IPS DF 4.7 (cell line): Measurements from ENCODE around the gene NMNAT3.

Experiments
- DNase-seq: peaks from one replicate; pipeline ENCODE4 v3.0.0-alpha.2; 2013; ENCODE audit warnings: low spot score; ENCODE audit errors: extremely low read depth

Gene NMNAT3

DNA sequence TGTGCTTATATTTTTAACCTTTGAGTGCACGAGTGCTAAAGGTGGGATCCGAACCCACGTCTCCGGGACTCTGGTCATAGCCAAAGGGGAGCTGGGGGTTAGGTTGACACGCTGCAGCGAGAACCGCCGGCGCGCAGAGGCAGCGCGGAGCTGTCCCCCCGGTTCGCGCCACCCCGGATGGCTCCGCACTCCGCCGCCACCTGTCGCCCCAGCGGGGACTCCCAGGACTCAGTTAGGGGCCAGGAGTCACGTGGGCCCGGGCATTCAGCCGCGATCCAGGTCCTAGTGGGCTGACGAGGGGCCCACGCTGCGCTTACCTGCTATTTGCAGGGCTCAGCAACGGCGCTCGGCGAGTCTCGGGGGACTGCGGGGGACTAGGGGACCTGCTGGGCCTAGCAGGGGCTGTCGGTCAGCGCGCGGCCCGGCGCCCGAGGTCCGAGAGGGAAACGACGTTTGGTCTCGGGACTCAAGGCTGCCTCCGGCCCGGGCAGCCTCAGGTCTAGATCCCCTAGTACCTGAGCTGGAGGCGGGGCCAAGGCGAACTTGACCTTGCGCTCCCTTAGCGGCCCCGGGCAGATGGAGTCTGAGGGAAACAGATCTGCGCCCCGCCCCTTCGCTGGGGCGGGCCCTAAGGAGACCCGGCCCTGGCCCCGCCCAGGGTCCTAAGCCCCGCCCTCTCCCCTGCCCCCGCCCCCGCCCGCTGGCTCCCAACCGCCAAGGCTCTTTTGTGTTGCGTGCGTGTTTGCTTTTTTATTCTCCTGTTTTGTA is at the start of gene NMNAT3:
Gene NMNAT3, minus strand, starts transcription at position 585 of the 768 bp plus-strand sequence. CDS start 50,248 bp downstream, outside the sequence.
- no peak for DNase-seq

DNA sequence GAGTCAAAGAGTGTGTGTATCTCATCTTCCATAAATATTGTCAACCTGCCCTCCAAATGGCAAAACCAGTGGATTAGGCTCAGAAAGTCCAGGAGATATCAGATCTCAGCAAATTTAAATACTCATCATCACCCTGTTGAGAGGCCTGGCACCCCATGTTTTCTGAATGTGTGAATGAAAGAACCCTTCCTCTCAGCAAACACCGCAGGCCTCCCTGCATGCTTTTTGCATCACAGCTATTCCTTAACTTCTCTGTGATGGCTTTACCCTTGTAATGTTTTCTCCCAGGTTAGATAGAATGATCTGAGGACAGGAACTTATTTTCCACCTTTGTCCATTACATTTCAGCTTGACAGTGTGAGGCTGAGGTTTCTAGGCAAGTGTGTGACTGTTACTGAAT is 43.6 kb upstream of the NMNAT3 start:
- no peak for DNase-seq

GRCh38 chr3:139718415-139718814 is 40.6 kb upstream of the NMNAT3 start:
- DNase-seq: peak; percentile 62

DNA sequence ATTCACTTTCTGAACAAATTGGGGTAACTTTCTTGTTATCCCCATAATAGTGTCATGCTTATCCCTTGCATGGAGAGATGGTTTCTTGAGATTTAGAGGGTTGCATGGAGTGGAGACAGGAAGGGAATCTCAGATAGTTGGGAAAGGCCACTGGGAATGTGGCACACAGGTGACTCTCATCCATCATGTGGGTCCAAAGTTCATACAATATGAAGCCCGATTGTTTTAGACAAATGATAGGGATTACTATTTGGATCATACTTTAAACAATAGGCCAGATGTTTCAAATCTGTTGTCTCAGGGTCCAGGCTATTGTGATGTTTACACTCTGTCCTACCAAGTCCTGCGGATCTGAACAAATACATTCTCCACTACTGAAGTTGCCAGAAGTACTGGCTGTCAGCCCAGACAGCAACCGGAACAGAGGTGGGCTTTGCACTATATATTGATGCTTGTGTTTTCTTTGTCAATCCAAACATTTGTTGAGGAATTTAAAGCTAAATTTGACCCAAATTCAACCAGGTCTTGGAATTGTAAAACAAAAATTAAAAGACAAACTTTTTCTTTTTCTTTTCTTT is 39.2 kb upstream of the NMNAT3 start:
- no peak for DNase-seq

DNA sequence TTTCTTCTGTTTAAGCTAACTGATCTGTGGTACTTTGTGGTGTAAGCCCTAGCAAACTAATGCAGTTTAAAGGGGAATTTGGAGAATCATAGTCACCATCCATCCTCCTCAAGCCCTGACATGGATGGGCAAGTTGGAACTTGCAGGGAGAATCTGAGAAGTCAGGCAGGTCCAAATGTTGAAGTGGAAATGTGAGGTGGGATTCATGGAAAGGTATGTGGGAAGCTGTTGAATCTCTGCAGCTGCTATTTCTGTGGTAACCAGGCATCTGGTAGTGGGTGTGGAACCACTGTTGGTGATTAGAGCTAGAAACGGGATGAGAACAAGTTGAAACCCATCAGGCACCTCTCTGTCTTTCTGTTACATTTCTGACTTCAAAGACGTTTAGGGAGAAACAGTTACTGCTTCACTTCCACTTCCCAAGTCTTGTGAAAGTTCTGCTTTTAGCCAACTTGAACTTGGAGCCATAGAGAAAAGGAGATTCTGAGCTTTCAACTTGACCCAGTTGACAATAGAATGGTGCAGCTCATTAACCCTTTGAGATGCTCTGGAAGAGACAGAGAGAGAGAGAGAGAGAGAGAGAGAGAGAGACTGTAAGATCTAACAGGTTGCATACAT is 38.1 kb upstream of the NMNAT3 start:
- no peak for DNase-seq

- DNase-seq: no peak
These were observed 37.4 kb upstream of the NMNAT3 start for GRCh38 chr3:139715166-139715565.

- no peak for DNase-seq
These were observed 32.4 kb upstream of the NMNAT3 start for GRCh38 chr3:139710212-139710611.

GRCh38 chr3:139705631-139706030 is 27.9 kb upstream of the NMNAT3 start:
- no peak for DNase-seq

DNA sequence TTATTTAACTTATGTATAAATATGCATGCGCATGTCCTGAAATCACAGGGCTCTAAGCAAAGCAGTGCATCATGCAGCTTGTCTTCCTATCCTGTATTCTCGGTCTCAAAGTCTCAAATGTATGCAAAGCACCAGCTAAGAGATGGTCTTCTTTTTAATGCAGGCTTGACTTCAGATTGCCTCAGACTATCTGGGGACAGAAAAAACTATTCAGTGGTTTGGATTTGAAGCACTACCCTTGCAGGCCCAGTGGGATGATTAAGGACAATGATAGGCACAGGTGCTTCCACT is 18.5 kb upstream of the NMNAT3 start:
- DNase-seq: no peak

DNA sequence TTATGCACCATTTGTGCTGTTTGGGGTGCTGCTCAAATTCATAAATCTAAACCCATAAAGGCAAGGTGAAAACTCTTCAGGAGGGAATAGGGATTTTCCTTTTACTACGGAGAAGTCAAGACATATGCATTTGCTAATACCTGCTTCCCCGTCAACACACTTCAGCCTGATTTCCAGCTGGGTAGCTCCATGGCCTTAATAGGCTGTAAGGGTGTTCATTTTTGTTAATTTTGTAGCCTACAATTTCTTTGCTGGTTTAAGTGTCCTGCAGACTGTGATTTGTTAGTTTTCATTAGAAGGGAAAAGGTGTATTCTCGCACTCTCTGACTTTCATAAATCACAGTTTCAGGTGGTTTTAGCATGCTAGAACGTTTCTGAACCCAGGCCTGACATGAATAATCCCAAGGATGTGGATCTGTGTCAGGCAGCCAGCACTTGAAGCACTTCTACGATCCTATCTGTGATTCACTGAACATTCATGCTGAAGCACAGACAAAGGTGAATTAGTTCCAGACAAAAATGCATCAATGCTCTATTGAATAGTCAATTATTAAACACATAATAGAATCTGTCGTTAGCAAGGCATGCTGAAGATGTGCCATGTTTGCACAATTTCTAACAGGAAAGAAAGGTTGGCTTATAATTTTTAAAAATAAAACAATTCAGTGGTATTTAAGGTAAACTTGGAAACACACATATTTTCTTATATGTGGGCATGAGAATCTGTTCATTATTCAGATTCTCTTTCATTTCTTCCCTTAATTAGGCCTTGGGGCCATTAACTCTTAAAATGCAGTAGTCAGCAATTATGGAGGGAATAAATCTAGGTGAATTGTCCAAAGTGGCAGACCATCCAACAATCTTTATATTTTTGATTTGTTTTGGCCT is 17.9 kb upstream of the NMNAT3 start:
- no peak for DNase-seq

GRCh38 chr3:139695007-139695406 is 17.2 kb upstream of the NMNAT3 start:
- no peak for DNase-seq

- DNase-seq: no peak
These were observed 16.8 kb upstream of the NMNAT3 start for GRCh38 chr3:139694542-139694941.

DNA sequence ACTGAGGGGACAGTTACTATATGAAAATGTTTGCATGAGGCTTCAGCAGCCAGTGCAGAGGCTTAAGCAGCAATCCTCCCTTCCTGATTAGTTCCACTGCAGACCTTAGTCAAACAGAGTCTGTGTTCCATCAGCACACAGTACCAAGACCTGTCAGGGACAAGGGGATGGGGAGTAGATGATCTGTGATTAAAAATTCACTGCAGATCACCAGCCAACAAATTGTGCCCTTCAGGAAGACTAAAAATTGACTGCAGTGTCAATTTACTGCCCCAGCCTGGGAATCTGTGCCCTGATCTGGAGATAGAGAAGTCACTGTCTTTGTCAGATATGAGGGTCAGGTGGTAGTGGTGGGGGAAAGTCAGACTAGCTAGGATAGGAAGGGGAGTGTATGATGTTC is 13.8 kb upstream of the NMNAT3 start:
- DNase-seq: no peak

DNA sequence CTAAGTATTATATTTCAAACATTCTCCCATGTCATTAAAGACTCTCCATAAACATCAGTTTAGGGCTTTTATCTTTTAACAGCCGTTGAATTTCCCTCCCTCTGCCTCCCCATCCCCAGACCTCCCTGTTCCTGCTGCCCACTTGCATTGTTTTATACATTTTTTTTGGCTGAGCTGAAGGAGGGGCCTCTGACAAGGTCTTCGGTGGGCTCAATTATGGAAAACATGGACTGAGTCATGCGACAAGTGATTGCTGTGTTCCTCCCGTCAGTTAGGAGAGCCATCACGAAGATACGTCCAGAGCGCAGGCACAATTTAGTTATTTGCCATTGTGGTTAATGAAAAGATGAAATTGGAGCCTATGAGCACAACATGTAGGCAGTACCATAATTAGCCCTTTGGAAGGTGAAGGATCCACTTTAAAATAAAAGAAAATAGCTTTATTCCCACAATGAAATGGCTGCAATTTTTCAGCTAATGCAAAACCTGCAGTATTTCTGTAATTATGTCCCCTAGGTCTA is 12.0 kb upstream of the NMNAT3 start:
- no peak for DNase-seq

DNA sequence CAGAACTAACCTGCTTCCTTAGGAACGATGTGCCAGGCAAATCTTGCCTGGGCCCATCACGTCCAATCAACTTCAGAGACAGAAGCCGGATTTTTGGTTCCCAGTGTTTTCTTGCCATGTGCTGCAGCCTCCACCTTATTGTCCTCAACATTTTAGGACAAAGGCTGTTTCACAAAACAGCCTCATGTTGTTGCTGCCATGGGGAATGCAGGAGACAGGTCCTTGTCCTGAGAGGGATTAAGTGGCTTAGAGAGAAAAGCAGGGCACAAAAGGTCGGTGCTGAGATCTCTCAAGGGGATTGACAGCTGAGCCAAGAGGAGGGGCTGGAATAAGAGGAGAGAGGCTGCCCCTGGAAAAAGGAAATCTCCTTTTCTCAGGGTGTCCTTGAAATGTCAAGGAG is 11.3 kb upstream of the NMNAT3 start:
- no peak for DNase-seq

DNA sequence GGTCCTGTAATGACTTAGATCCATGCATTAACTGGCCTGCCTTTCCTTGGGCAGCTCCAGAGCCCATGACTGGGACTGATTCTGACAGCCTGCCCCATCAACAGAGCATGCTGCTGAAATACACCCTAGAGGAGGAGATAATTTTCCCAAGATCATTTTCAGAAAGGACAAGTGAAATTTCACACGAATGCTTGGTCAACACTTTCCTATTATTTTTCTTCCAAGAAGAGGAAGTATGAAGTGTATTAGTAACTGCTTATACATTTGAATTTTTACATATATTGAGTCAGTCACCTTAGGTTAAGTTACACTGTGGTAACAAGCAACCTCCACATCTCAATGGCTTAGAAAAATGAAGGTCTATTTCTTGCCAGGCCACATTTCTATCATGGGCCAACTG is 9.7 kb upstream of the NMNAT3 start:
- no peak for DNase-seq

GRCh38 chr3:139686624-139687023 is 8.9 kb upstream of the NMNAT3 start:
- DNase-seq: no peak

GRCh38 chr3:139686206-139686605 is 8.4 kb upstream of the NMNAT3 start:
- no peak for DNase-seq

DNA sequence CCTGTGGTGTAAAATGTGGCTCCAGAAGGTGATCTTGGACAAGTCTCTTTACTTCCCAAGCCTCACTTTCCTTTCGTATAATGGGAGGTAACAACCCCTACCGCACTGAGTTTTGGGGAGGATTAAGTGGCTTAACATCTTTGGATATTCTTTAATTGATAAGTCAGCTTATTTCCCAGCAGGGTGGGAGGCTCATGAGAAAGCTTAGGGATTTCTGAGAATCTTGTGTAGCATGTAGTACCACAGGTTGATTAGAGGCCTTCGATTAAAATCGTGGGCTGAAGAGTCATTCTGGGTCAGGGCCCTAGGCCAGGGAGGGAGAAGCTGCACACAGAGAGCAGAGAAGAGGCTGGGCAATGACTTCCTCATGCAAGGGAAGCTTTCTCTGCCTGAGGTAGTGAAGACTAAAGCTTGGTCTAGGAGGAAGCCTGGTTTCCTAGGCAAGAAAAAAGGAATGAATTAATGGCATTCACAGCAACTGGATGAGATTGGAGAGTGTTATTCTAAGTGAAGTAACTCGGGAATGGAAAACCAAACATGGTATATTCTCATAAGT is 1.5 kb upstream of the NMNAT3 start:
- DNase-seq: no peak

DNA sequence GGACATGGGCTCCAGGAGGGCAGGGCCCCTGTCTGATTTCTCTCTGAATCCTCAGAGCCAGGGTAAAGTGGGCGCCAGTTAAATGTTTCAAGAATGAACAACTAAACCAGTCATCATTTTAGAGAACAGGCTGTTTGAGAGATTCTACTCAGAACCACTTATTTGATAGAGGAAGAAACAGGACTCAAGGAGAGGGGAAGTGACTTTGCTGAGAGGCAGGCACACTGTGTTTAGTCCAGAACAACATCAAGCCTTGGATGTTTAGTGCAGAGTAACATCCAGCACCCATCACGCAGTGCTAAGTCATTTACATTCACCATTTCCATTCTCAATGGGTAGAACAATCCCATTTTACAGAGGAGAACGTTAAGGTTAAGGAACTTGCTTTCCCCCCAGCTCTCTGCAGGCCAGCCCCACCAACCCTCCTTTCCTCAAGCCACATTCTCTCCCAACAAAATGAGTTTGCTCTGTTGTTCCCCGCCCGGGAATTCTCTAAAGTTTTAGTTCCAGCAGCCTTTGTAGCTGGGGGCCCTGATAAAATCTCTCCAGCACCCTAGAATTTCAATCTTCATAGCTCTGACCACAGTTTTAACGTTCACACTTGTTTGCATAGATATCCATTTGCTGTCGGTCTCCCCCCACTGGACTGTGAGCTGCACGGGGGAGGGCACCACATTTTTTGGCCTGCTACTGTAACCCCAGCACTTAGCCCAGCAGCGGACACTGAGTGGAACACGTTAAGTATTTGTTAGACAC is 962 bp downstream of the NMNAT3 start:
- no peak for DNase-seq

DNA sequence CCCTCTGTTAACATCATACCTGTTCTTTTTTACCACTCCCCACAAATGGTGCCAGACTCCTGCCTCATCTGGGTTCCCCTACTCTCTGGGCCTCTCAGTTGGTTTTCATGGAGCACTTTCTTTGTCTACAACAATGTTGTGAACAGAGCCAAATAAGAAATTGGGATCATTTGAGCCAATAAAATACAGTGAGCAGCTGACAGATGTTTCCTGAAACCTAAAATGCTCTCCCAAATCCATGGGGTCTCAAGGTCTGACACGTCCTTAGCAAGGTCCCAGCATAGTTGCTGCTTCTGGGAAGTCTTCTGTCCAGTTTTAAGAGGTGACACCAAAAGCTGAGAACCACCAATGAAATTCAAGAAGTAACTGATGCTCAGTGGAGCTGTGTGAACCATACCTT is 1.7 kb downstream of the NMNAT3 start:
- DNase-seq: no peak
